ENCODE results near the gene IGSF9.

GRCh38 chr1:159959451-159959850 lies 14.0 kb upstream of the IGSF9 start:
- TF ChIP-seq CTCF (conservative IDR thresholded peaks at IDR 0.05; ENCODE audit: low read length) (no peak), EZH2phosphoT487 (IDR thresholded peaks at IDR 0.05; ENCODE audit: borderline replicate concordance) (no peak)
